ENCODE results near the gene PHF2. TPM values are rescaled to one million over a fixed set of nuclear protein-coding genes. Genes with fewer than 3 reads are reported as not detected.

The PHF2 gene
- total and polyA plus RNA-seq, 2 donors (not counting 1 experiment from before 2014, with no cell fraction given), result 11.0 to 28.8 TPM

GRCh38 chr9:93699650-93700049, 123.3 kb downstream of the PHF2 start:
- H3K4me3 ChIP-seq (ENCODE audit: control extremely low read depth in 1 of 5, extremely low read depth in 1 of 5, insufficient read depth in 1 of 5, low read depth in 2 of 5, low read length in 4 of 5), result no peak overlapping the region
- Mint-ChIP-seq H3K27me3 (peaks cover 4% of the 10 kb centered on the region), H3K4me3 (no peak overlapping the region), H3K27ac (no peak overlapping the region), H3K9me3 (ENCODE audit: insufficient read depth) (peaks cover 6% of the 10 kb centered on the region), H3K4me1 (peaks cover 5% of the 10 kb centered on the region)
- no peaks in the 10 kb centered on the region for H3K4me1 ChIP-seq (ENCODE audit: control insufficient read depth in 2 of 2, insufficient read depth in 2 of 2, low read length in 2 of 2)
- POLR2A ChIA-PET, result no interaction called here
- no peaks in the 10 kb centered on the region for H4K20me1 ChIP-seq (ENCODE audit: control insufficient read depth, insufficient read depth, low read length, poor library complexity, severe bottlenecking)
- CTCF ChIA-PET, result no interaction called here
- no peaks in the 10 kb centered on the region for H3K27me3 ChIP-seq (replicated peaks in 1 of 4; ENCODE audit: control extremely low read depth in 1 of 4, control insufficient read depth in 3 of 4, insufficient read depth in 4 of 4, low read length in 3 of 4)
- no peak overlapping the region for H3K9ac ChIP-seq (ENCODE audit: low read length)
- TF ChIP-seq CTCF (IDR thresholded peaks at IDR 0.05) (no peak), EZH2 (IDR thresholded peaks at IDR 0.05; ENCODE audit: borderline replicate concordance, insufficient read depth, low read depth, low read length, poor library complexity, severe bottlenecking) (no peak)
- H3K9me3 ChIP-seq (ENCODE audit: control extremely low read depth in 1 of 3, control insufficient read depth in 2 of 3, insufficient read depth in 1 of 3, low read length in 2 of 3), result peaks cover 0 to 51% (median 5%) of the 10 kb centered on the region in 3 donors
- WGBS (ENCODE audit: insufficient coverage), result 50% methylated on average over 2 of the region's 3 CpGs
- no peak overlapping the region for H3K4me2 ChIP-seq (replicated peaks; ENCODE audit: low read depth, low read length, poor library complexity, severe bottlenecking)
- H2AFZ ChIP-seq (ENCODE audit: insufficient read depth, low read depth, low read length, poor library complexity, severe bottlenecking), result no peak overlapping the region
- DNase-seq, result no peak
- no peaks in the 10 kb centered on the region for H3K36me3 ChIP-seq (replicated peaks in 1 of 2; ENCODE audit: control extremely low read depth in 1 of 2, control insufficient read depth in 1 of 2, extremely low read depth in 1 of 2, insufficient read depth in 2 of 2, low read length in 1 of 2)
- intact Hi-C loops (cut with micrococcal nuclease), result no loop called here
- no peak for ATAC-seq (ENCODE audit: low read depth)
- H3K79me2 ChIP-seq (ENCODE audit: control insufficient read depth, insufficient read depth, low read length), result no peaks in the 10 kb centered on the region
- H3K27ac ChIP-seq (ENCODE audit: low read length in 2 of 2), result no peak overlapping the region

- Histone ChIP-seq H3K79me2 (ENCODE audit: control insufficient read depth, insufficient read depth, low read length) (no peaks in the 10 kb centered on the region), H3K4me1 (ENCODE audit: control insufficient read depth in 2 of 2, insufficient read depth in 2 of 2, low read length in 2 of 2) (no peaks in the 10 kb centered on the region), H3K27me3 (replicated peaks in 1 of 4; ENCODE audit: control extremely low read depth in 1 of 4, control insufficient read depth in 3 of 4, insufficient read depth in 4 of 4, low read length in 3 of 4) (no peaks in the 10 kb centered on the region), H3K4me2 (replicated peaks; ENCODE audit: low read depth, low read length, poor library complexity, severe bottlenecking) (no peak overlapping the region), H3K9me3 (ENCODE audit: control extremely low read depth in 1 of 3, control insufficient read depth in 2 of 3, insufficient read depth in 1 of 3, low read length in 2 of 3) (peaks cover 0 to 46% (median 0%) of the 10 kb centered on the region in 3 donors), H3K36me3 (replicated peaks in 1 of 2; ENCODE audit: control extremely low read depth in 1 of 2, control insufficient read depth in 1 of 2, extremely low read depth in 1 of 2, insufficient read depth in 2 of 2, low read length in 1 of 2) (no peaks in the 10 kb centered on the region), H2AFZ (ENCODE audit: insufficient read depth, low read depth, low read length, poor library complexity, severe bottlenecking) (no peak overlapping the region), H3K27ac (ENCODE audit: low read length in 2 of 2) (no peak overlapping the region), H4K20me1 (ENCODE audit: control insufficient read depth, insufficient read depth, low read length, poor library complexity, severe bottlenecking) (no peaks in the 10 kb centered on the region), H3K4me3 (ENCODE audit: control extremely low read depth in 1 of 5, extremely low read depth in 1 of 5, insufficient read depth in 1 of 5, low read depth in 2 of 5, low read length in 4 of 5) (no peak overlapping the region), H3K9ac (ENCODE audit: low read length) (no peak overlapping the region)
- intact Hi-C loops (cut with micrococcal nuclease), result no loop called here
- Mint-ChIP-seq H3K27me3 (no peaks in the 10 kb centered on the region), H3K27ac (no peak overlapping the region), H3K9me3 (ENCODE audit: insufficient read depth) (peaks cover 3% of the 10 kb centered on the region), H3K4me3 (no peak overlapping the region), H3K4me1 (peaks cover 5% of the 10 kb centered on the region)
- ATAC-seq (ENCODE audit: low read depth) (no peak), DNase-seq (no peak)
- WGBS (ENCODE audit: insufficient coverage), result 100% methylated on average over 7 of the region's 16 CpGs
- ChIA-PET POLR2A (no interaction called here), CTCF (no interaction called here)
- TF ChIP-seq CTCF (IDR thresholded peaks at IDR 0.05) (no peak), EZH2 (IDR thresholded peaks at IDR 0.05; ENCODE audit: borderline replicate concordance, insufficient read depth, low read depth, low read length, poor library complexity, severe bottlenecking) (no peak)
Observed at GRCh38 chr9:93701494-93702218, 125.3 kb downstream of the PHF2 start.
